ENCODE measurements around the gene POLG. TPM values are rescaled to one million over a fixed set of nuclear protein-coding genes. Genes with fewer than 3 reads are reported as not detected.

POLG gene
- total RNA-seq, 4 donors from 2014 or later: 38.4 to 62.0 (median 53.7) TPM

GRCh38 chr15:89333959-89334509 lies 590 bp downstream of the POLG start:
- Histone ChIP-seq H3K4me1 (peaks cover 11 to 23% of the 10 kb centered on the region in 2 donors), H3K4me3 (peak overlapping the region; percentile 86 to 95), H3K36me3 (no peaks in the 10 kb centered on the region), H3K27ac (peak overlapping the region; percentile 87 to 94), H3K9me3 (no peaks in the 10 kb centered on the region), H3K27me3 (no peaks in the 10 kb centered on the region)
- TF ChIP-seq POLR2A (IDR thresholded peaks at IDR 0.05) (no peak), CTCF (IDR thresholded peaks at IDR 0.05) (peak in 1 of 4 experiments; percentile 21)
- intact Hi-C loops (cut with DNase I; ENCODE audit: low total_unique reads): no loop called here
- DNase-seq: no peak

- Histone ChIP-seq H3K27ac (no peak overlapping the region), H3K27me3 (no peaks in the 10 kb centered on the region), H3K36me3 (no peaks in the 10 kb centered on the region), H3K9me3 (no peaks in the 10 kb centered on the region), H3K4me3 (peak overlapping the region; percentile 86 to 95), H3K4me1 (peaks cover 11 to 23% of the 10 kb centered on the region in 2 donors)
- DNase-seq: no peak
- TF ChIP-seq POLR2A (IDR thresholded peaks at IDR 0.05): no peak
- intact Hi-C loops (cut with DNase I; ENCODE audit: low total_unique reads): no loop called here
These were observed 1.4 kb downstream of the POLG start for GRCh38 chr15:89333011-89333860.

- intact Hi-C loops (cut with DNase I; ENCODE audit: low total_unique reads): no loop called here
- Histone ChIP-seq H3K4me3 (no peak overlapping the region), H3K36me3 (no peaks in the 10 kb centered on the region), H3K9me3 (no peaks in the 10 kb centered on the region), H3K27ac (no peak overlapping the region), H3K27me3 (no peaks in the 10 kb centered on the region), H3K4me1 (peaks cover 11 to 23% of the 10 kb centered on the region in 2 donors)
- no peak for DNase-seq
- TF ChIP-seq POLR2A (IDR thresholded peaks at IDR 0.05) (no peak), CTCF (IDR thresholded peaks at IDR 0.05) (peak in 1 of 4 experiments; percentile 36)
These were observed 2.2 kb downstream of the POLG start for GRCh38 chr15:89332446-89332845.

- no peak overlapping the region for H3K27ac ChIP-seq
- no peak for TF ChIP-seq CTCF (IDR thresholded peaks at IDR 0.05)
- TF ChIP-seq POLR2A (IDR thresholded peaks at IDR 0.05): no peak
- peaks cover 11 to 23% of the 10 kb centered on the region in 2 donors for H3K4me1 ChIP-seq
- H3K4me3 ChIP-seq: no peak overlapping the region
- DNase-seq: no peak
- no peaks in the 10 kb centered on the region for H3K9me3 ChIP-seq
- intact Hi-C loops (cut with DNase I; ENCODE audit: low total_unique reads): no loop called here
- no peaks in the 10 kb centered on the region for H3K36me3 ChIP-seq
- H3K27me3 ChIP-seq: no peaks in the 10 kb centered on the region
These were observed 3.6 kb downstream of the POLG start for GRCh38 chr15:89330881-89331595.

GRCh38 chr15:89330119-89330518 lies 4.5 kb downstream of the POLG start:
- Histone ChIP-seq H3K9me3 (no peaks in the 10 kb centered on the region), H3K4me1 (peaks cover 11 to 19% of the 10 kb centered on the region in 2 donors), H3K27me3 (no peaks in the 10 kb centered on the region), H3K36me3 (no peaks in the 10 kb centered on the region), H3K4me3 (no peak overlapping the region), H3K27ac (no peak overlapping the region)
- intact Hi-C loops (cut with DNase I; ENCODE audit: low total_unique reads): no loop called here
- TF ChIP-seq CTCF (IDR thresholded peaks at IDR 0.05) (no peak), POLR2A (IDR thresholded peaks at IDR 0.05) (no peak)
- no peak for DNase-seq

Measured in uterus (tissue), 4 donors.